SU-DHL-6 (cell line): ENCODE measurements around the gene DVL1.

Experiments
- H2AFZ ChIP-seq: fragments of 200-600 bp; sonication (generic); 2 replicates; pipeline ENCODE4 v1.6.1; 2014; ENCODE audit warnings: low read depth, mild to moderate bottlenecking, moderate library complexity, mixed read lengths, antibody characterized with exemption, low read length; ENCODE audit not compliant: severe bottlenecking
- H3F3A ChIP-seq: fragments of 200-600 bp; shearing (Covaris generic); 2 replicates; pipeline ENCODE4 v1.6.0; 2016; ENCODE audit warnings: antibody characterized with exemption, mild to moderate bottlenecking; ENCODE audit not compliant: insufficient read depth
- H3K27ac ChIP-seq: fragments of 200-600 bp; sonication (generic); 2 replicates; pipeline ENCODE4 v1.5.1; 2016; ENCODE audit warnings: low read depth, mild to moderate bottlenecking, low read length, moderate library complexity, mixed read lengths
- H3K27me3 ChIP-seq: fragments of 200-600 bp; sonication (generic), shearing (Covaris generic); 2 replicates; pipeline ENCODE4 v1.6.0; 2014; ENCODE audit warnings: mild to moderate bottlenecking, low read length
- H3K36me3 ChIP-seq: fragments of 200-600 bp; sonication (generic); 2 replicates; pipeline ENCODE4 v1.6.1; 2014; ENCODE audit warnings: mild to moderate bottlenecking, low read length, mixed read lengths
- H3K4me2 ChIP-seq: fragments of 300-600, 200-600 bp; shearing (Covaris generic), sonication (generic); 2 replicates; pipeline ENCODE4 v1.6.0; 2014; ENCODE audit warnings: low read length, low read depth, mild to moderate bottlenecking; ENCODE audit not compliant: poor library complexity, severe bottlenecking
- H3K4me3 ChIP-seq: fragments of 200-600 bp; sonication (generic); 2 replicates; pipeline ENCODE4 v1.5.1; 2014; ENCODE audit warnings: antibody characterized with exemption, low read length, mild to moderate bottlenecking, mixed read lengths; ENCODE audit not compliant: insufficient read depth, poor library complexity, severe bottlenecking
- H3K79me2 ChIP-seq: fragments of 200-600 bp; sonication (generic); 2 replicates; pipeline ENCODE4 v1.6.1; 2014; ENCODE audit warnings: mild to moderate bottlenecking, low read length, moderate library complexity; ENCODE audit not compliant: insufficient read depth
- H3K9ac ChIP-seq: fragments of 200-600 bp; sonication (generic); 2 replicates; pipeline ENCODE4 v1.7.0; 2014; ENCODE audit warnings: mild to moderate bottlenecking, low read length
- H3K9me2 ChIP-seq: fragments of 200-600 bp; sonication (generic); replicated peaks from 2 replicates; pipeline ENCODE4 v1.6.1; 2014; ENCODE audit warnings: low read length; ENCODE audit not compliant: insufficient read depth
- H3K9me3 ChIP-seq: fragments of 200-600 bp; sonication (generic); 2 replicates; pipeline ENCODE4 v1.6.1; 2014; ENCODE audit warnings: low read length, mixed read lengths; ENCODE audit not compliant: insufficient read depth
- H4K20me1 ChIP-seq: fragments of 200-600 bp; sonication (generic); 2 replicates; pipeline ENCODE4 v1.6.1; 2014; ENCODE audit warnings: low read depth, mild to moderate bottlenecking, antibody characterized with exemption, low read length, moderate library complexity, mixed read lengths
- CTCF ChIP-seq: fragments of 200-600 bp; sonication (generic); IDR thresholded peaks from one replicate; pipeline ENCODE4 v1.5.1; 2017; ENCODE audit warnings: antibody characterized with exemption, mild to moderate bottlenecking, low read length, moderate library complexity; ENCODE audit not compliant: insufficient read depth, poor library complexity, severe bottlenecking
- EZH2phosphoT487 ChIP-seq: fragments of 200-600 bp; sonication (generic), shearing (Covaris generic); conservative IDR thresholded peaks from 2 replicates; pipeline ENCODE4 v1.6.1; 2018; ENCODE audit warnings: mild to moderate bottlenecking, antibody characterized with exemption, low read length, moderate library complexity, mixed read lengths

The DVL1 gene

GRCh38 chr1:1373815-1374588, 24.8 kb upstream of the DVL1 start:
- no peak overlapping the region for H3K27ac ChIP-seq

GRCh38 chr1:1373051-1373814, 24.0 kb upstream of the DVL1 start:
- Histone ChIP-seq H3K79me2 (peaks cover 18% of the 10 kb centered on the region), H3K9me3 (no peaks in the 10 kb centered on the region), H3K27me3 (no peaks in the 10 kb centered on the region), H3K9me2 (no peaks in the 10 kb centered on the region), H3K4me2 (no peak overlapping the region), H2AFZ (no peak overlapping the region), H3K36me3 (no peaks in the 10 kb centered on the region), H3K27ac (no peak overlapping the region), H4K20me1 (no peaks in the 10 kb centered on the region), H3K9ac (no peak overlapping the region), H3K4me3 (no peak overlapping the region), H3F3A (peaks cover 19% of the 10 kb centered on the region)
- TF ChIP-seq EZH2phosphoT487 (no peak), CTCF (no peak)

More at GRCh38 chr1:1373815-1374588, 24.8 kb upstream of the DVL1 start:
- no peaks in the 10 kb centered on the region for H3K9me3 ChIP-seq
- H3K4me2 ChIP-seq: peak overlapping the region; percentile 90
- no peaks in the 10 kb centered on the region for H3K27me3 ChIP-seq
- no peak overlapping the region for H2AFZ ChIP-seq
- H3K9me2 ChIP-seq: no peaks in the 10 kb centered on the region
- peak overlapping the region; percentile 99 for H3K9ac ChIP-seq
- no peaks in the 10 kb centered on the region for H3K36me3 ChIP-seq
- no peaks in the 10 kb centered on the region for H4K20me1 ChIP-seq
- TF ChIP-seq EZH2phosphoT487: no peak
- no peak for TF ChIP-seq CTCF
- H3K4me3 ChIP-seq: peak overlapping the region; percentile 97
- H3F3A ChIP-seq: peaks cover 19% of the 10 kb centered on the region
- peaks cover 18% of the 10 kb centered on the region for H3K79me2 ChIP-seq

GRCh38 chr1:1371746-1372711, 22.8 kb upstream of the DVL1 start:
- Histone ChIP-seq H3K9me3 (peaks cover 4% of the 10 kb centered on the region; the same call in 1 of the 2 replicates), H3K4me3 (no peak overlapping the region), H3F3A (peaks cover 14% of the 10 kb centered on the region), H3K27me3 (no peaks in the 10 kb centered on the region), H2AFZ (no peak overlapping the region), H4K20me1 (no peaks in the 10 kb centered on the region), H3K36me3 (no peaks in the 10 kb centered on the region), H3K9ac (no peak overlapping the region), H3K79me2 (peaks cover 18% of the 10 kb centered on the region), H3K4me2 (peak overlapping the region; percentile 21), H3K27ac (no peak overlapping the region), H3K9me2 (no peaks in the 10 kb centered on the region)
- TF ChIP-seq CTCF (peak; percentile 96), EZH2phosphoT487 (no peak)
